Neuronal stem cell (in vitro differentiated cells): ENCODE data around the gene WWTR1.
A peak's percentile ranks its signal among the peaks of the same experiment; 100 is the strongest.

Experiments used
- DNase-seq: peaks from one replicate; pipeline ENCODE4 v3.0.0-alpha.2; 2013; ENCODE audit warnings: low spot score
- H2AFZ ChIP-seq: one replicate; pipeline ENCODE4 v1.6.1; 2013; ENCODE audit warnings: mild to moderate bottlenecking, low read length, inconsistent platforms
- H2AK5ac ChIP-seq: 2 replicates; pipeline ENCODE4 v1.6.1; 2013; ENCODE audit warnings: low read depth, mild to moderate bottlenecking, inconsistent platforms, low read length, moderate library complexity, mixed read lengths
- H2BK120ac ChIP-seq: 2 replicates; pipeline ENCODE4 v1.6.1; 2013; ENCODE audit warnings: low read depth, mild to moderate bottlenecking, inconsistent platforms, low read length, moderate library complexity, mixed read lengths
- H2BK12ac ChIP-seq: one replicate; pipeline ENCODE4 v1.6.1; 2013; ENCODE audit warnings: low read length, inconsistent platforms
- H2BK15ac ChIP-seq: 2 replicates; pipeline ENCODE4 v1.6.1; 2013; ENCODE audit warnings: mild to moderate bottlenecking, low read length, inconsistent platforms, mixed read lengths
- H2BK5ac ChIP-seq: one replicate; pipeline ENCODE4 v1.6.1; 2013; ENCODE audit warnings: inconsistent platforms, mild to moderate bottlenecking, low read length, moderate library complexity
- H3K14ac ChIP-seq: one replicate; pipeline ENCODE4 v1.6.1; 2013; ENCODE audit warnings: low read length, inconsistent platforms
- H3K18ac ChIP-seq: 2 replicates; pipeline ENCODE4 v1.6.1; 2013; ENCODE audit warnings: low read length, inconsistent platforms
- H3K23ac ChIP-seq: 2 replicates; pipeline ENCODE4 v1.6.1; 2013; ENCODE audit warnings: low read depth, mild to moderate bottlenecking, mixed read lengths, low read length, inconsistent platforms; ENCODE audit not compliant: poor library complexity
- H3K27ac ChIP-seq: replicated peaks from 3 replicates; pipeline ENCODE4 v1.5.1; 2013; ENCODE audit warnings: low read length, inconsistent platforms
- H3K27me3 ChIP-seq, 3 experiments: 2 replicates each; pipeline ENCODE4 v1.6.1; 2013; ENCODE audit warnings: low read length in 3 of 3, mild to moderate bottlenecking in 2 of 3, inconsistent platforms in 1 of 3, low read depth in 1 of 3, mixed read lengths in 1 of 3, moderate library complexity in 1 of 3; ENCODE audit not compliant: control insufficient read depth in 3 of 3, insufficient read depth in 3 of 3
- H3K36me3 ChIP-seq, 2 donors: replicated peaks in 1 of 2; 2 replicates each; pipeline ENCODE4 v1.6.1; 2013; ENCODE audit warnings: low read length in 2 of 2; ENCODE audit not compliant: control insufficient read depth in 2 of 2, insufficient read depth in 2 of 2
- H3K4ac ChIP-seq: 2 replicates; pipeline ENCODE4 v1.6.1; 2013; ENCODE audit warnings: inconsistent platforms, mild to moderate bottlenecking, low read length, moderate library complexity
- H3K4me1 ChIP-seq, 2 donors: 1 replicate in 1 of 2; 2 replicates in 1 of 2; pipeline ENCODE4 v1.6.1; 2013; ENCODE audit warnings: low read length in 2 of 2, low read depth in 1 of 2; ENCODE audit not compliant: control insufficient read depth in 2 of 2, insufficient read depth in 1 of 2
- H3K4me2 ChIP-seq: one replicate; pipeline ENCODE4 v1.6.1; 2013; ENCODE audit warnings: mild to moderate bottlenecking, low read length, inconsistent platforms; ENCODE audit not compliant: insufficient read depth, poor library complexity, severe bottlenecking
- H3K4me3 ChIP-seq, 2 donors: 2 replicates each; pipeline ENCODE4 v1.5.1; 2013; ENCODE audit warnings: low read length in 2 of 2, mild to moderate bottlenecking in 2 of 2, inconsistent platforms in 1 of 2, moderate library complexity in 1 of 2
- H3K79me1 ChIP-seq: one replicate; pipeline ENCODE4 v1.6.1; 2013; ENCODE audit warnings: low read depth, mild to moderate bottlenecking, inconsistent platforms, low read length, moderate library complexity
- H3K9ac ChIP-seq: one replicate; pipeline ENCODE4 v1.6.1; 2013; ENCODE audit warnings: mild to moderate bottlenecking, low read depth, low read length, inconsistent platforms; ENCODE audit not compliant: poor library complexity
- H3K9me3 ChIP-seq, 2 donors: replicated peaks in 1 of 2; 2 replicates each; pipeline versions ENCODE3 to v1.6.1; 2013; ENCODE audit warnings: low read length in 2 of 2, mild to moderate bottlenecking in 2 of 2, inconsistent platforms in 1 of 2, low read depth in 1 of 2, mixed read lengths in 1 of 2, moderate library complexity in 1 of 2; ENCODE audit not compliant: control insufficient read depth in 2 of 2, insufficient read depth in 1 of 2
- H4K8ac ChIP-seq: one replicate; pipeline ENCODE4 v1.6.1; 2013; ENCODE audit warnings: low read depth, mild to moderate bottlenecking, inconsistent platforms, low read length, moderate library complexity
- H4K91ac ChIP-seq: one replicate; pipeline ENCODE4 v1.6.1; 2013; ENCODE audit warnings: low read length, low read depth, mild to moderate bottlenecking, inconsistent platforms; ENCODE audit not compliant: poor library complexity
- WGBS, 2 donors: extraction: QIAGEN DNeasy Blood & Tissue Kit; methylation state at CpG; one replicate each; pipeline ENCODE4 v1.1.7; 2013; ENCODE audit warnings: missing lambda C conversion rate in 2 of 2, mixed read lengths in 1 of 2; ENCODE audit not compliant: insufficient read length in 2 of 2, insufficient replicate concordance in 1 of 2; ENCODE audit errors: extremely low coverage in 2 of 2; 5-methylcytosine and 5-hydroxymethylcytosine counted together

The WWTR1 gene

DNA sequence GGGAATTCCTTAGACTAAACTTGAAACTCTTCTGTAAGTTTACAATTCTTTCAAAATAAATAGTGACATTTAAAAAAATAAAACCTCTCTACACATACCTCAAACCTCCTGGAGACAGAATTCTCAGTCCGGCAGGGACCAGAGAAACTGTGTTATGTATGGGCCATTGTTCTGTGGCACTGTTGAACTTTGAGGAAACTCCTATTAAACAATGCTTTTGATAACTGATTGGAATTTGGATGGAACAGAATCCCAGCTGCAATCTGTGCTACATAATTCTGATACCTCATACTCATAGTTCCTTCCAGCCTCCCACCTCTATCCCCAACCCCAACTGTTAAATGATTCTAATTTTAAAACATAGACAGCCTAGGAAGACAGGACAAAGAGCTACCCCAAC is 98.3 kb downstream of the WWTR1 start:
- no peak overlapping the region for H2BK120ac ChIP-seq
- no peak overlapping the region for H2AK5ac ChIP-seq
- H3K36me3 ChIP-seq = no peaks in the 10 kb centered on the region
- H2BK5ac ChIP-seq = no peak overlapping the region
- DNase-seq = no peak
- H3K9ac ChIP-seq = no peak overlapping the region
- H3K4ac ChIP-seq = no peak overlapping the region
- no peak overlapping the region for H3K27ac ChIP-seq
- H3K79me1 ChIP-seq = no peaks in the 10 kb centered on the region
- no peak overlapping the region for H4K91ac ChIP-seq
- peaks cover 0 to 3% of the 10 kb centered on the region in 2 donors for H3K9me3 ChIP-seq
- H3K27me3 ChIP-seq = no peaks in the 10 kb centered on the region
- no peak overlapping the region for H3K4me2 ChIP-seq
- H3K14ac ChIP-seq = no peak overlapping the region
- H3K4me3 ChIP-seq = no peak overlapping the region
- H2AFZ ChIP-seq = no peak overlapping the region
- H3K4me1 ChIP-seq = peaks cover 6 to 9% of the 10 kb centered on the region in 2 donors
- no peak overlapping the region for H3K18ac ChIP-seq
- H4K8ac ChIP-seq = no peak overlapping the region
- H2BK12ac ChIP-seq = no peak overlapping the region
- no peak overlapping the region for H2BK15ac ChIP-seq
- WGBS, 2 donors = no CpG with 5 or more reads among the region's 1 CpG
- no peak overlapping the region for H3K23ac ChIP-seq

DNA sequence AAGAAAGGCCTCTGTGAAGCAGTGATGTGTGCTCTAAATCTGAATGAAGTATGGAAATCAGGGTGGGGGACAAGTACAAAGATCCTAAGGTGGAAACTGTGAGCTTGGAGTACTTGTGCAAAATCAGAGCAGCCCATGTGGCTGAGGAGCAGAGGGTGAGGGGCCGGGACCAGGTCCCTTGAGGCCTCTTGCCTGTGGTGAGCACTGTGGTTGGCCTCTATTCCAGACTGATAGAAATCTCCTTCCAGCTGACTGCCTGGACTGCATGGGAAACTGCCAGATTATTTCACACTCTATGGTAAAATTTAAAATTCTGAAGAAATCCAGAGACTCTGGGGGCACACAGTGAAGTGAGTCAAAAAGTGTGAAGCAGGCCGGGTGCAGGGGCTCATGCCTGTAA is 101.9 kb downstream of the WWTR1 start:
- no peak for DNase-seq
- Histone ChIP-seq H2BK120ac (no peak overlapping the region), H3K4me2 (no peak overlapping the region), H3K27ac (no peak overlapping the region), H2BK15ac (no peak overlapping the region), H3K79me1 (no peaks in the 10 kb centered on the region), H4K91ac (no peak overlapping the region), H3K23ac (no peak overlapping the region), H3K4ac (no peak overlapping the region), H3K18ac (no peak overlapping the region), H3K9me3 (no peaks in the 10 kb centered on the region), H3K4me1 (peaks cover 18 to 19% of the 10 kb centered on the region in 2 donors), H2BK5ac (no peak overlapping the region), H2AFZ (no peak overlapping the region), H4K8ac (no peak overlapping the region), H3K27me3 (no peaks in the 10 kb centered on the region), H3K36me3 (peaks cover 0 to 5% of the 10 kb centered on the region in 2 donors), H3K9ac (no peak overlapping the region), H2BK12ac (no peak overlapping the region), H3K14ac (no peak overlapping the region), H3K4me3 (no peak overlapping the region), H2AK5ac (no peak overlapping the region)
- WGBS, 2 donors = no CpG with 5 or more reads among the region's 2 CpGs

DNA sequence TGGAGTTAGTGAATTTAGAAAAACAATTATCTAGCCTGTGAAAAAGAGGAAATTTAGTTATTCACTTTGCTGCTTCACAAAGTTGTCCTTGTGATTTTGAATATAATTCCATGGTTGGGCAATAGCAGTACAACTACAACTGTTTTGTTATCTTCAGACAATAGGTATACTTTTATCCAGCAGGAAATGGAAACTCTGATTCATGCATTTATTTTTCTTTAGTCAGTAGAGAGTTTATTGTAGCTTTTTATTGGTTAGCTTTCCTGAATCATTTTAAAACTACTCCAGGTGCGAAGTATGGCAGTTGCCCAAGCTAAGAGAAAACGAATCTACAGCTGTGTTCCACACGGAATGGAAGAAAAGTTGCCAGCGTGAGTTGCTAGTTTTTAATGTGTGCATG is 103.0 kb downstream of the WWTR1 start:
- H3K18ac ChIP-seq = no peak overlapping the region
- no peak overlapping the region for H3K9ac ChIP-seq
- no peak overlapping the region for H3K23ac ChIP-seq
- H3K27me3 ChIP-seq = no peaks in the 10 kb centered on the region
- no peak overlapping the region for H2BK15ac ChIP-seq
- H3K36me3 ChIP-seq = peaks cover 0 to 5% of the 10 kb centered on the region in 2 donors
- no peak overlapping the region for H2AK5ac ChIP-seq
- no peak overlapping the region for H2BK12ac ChIP-seq
- no peak overlapping the region for H2BK120ac ChIP-seq
- H3K4me3 ChIP-seq = no peak overlapping the region
- peaks cover 16 to 19% of the 10 kb centered on the region in 2 donors for H3K4me1 ChIP-seq
- no peak overlapping the region for H3K4ac ChIP-seq
- H3K14ac ChIP-seq = no peak overlapping the region
- H3K79me1 ChIP-seq = no peaks in the 10 kb centered on the region
- no peak overlapping the region for H4K8ac ChIP-seq
- no CpG with 5 or more reads among the region's 4 CpGs for whole genome bisulfite sequencing, 2 donors
- H3K27ac ChIP-seq = no peak overlapping the region
- H4K91ac ChIP-seq = no peak overlapping the region
- H2AFZ ChIP-seq = no peak overlapping the region
- no peak overlapping the region for H2BK5ac ChIP-seq
- H3K4me2 ChIP-seq = no peak overlapping the region
- DNase-seq = no peak
- no peaks in the 10 kb centered on the region for H3K9me3 ChIP-seq

DNA sequence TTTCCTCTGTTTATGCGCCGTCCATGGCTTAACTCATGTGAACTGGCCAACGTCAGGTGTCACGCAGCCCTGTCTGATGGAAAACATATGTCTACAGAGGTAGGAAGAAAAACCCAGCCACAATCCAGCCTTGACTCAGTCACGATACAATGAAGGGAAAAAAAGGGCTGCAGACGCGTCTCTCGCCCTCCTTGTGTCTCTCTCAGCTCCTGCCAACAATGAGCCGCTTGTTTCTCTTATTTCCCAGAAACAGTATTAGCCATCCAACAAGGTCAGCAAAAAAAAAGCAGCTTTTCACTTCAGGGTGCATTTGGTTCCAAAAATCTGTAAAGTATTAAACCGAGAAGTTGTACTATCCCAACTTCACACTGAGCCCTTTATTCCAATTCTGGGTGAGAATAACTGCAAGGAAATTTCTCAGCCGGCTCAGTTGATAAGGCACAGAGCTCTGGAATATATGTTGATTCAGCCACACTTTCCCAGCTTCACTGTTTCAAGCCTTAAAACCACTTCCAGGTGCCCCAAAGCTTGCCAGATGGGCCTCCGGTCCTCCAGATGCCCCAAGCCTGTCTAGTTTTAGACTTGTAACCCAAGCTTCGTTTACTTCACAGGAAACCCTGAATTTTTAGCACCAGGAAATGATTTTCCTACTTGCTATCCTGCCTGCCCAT is 103.9 kb downstream of the WWTR1 start:
- Histone ChIP-seq H3K4me2 (no peak overlapping the region), H2BK15ac (no peak overlapping the region), H2AK5ac (no peak overlapping the region), H3K4me3 (no peak overlapping the region), H3K14ac (no peak overlapping the region), H4K91ac (no peak overlapping the region), H3K4me1 (peaks cover 14 to 19% of the 10 kb centered on the region in 2 donors), H2BK5ac (no peak overlapping the region), H2AFZ (peak overlapping the region; percentile 19), H2BK12ac (no peak overlapping the region), H3K4ac (no peak overlapping the region), H3K27ac (peak overlapping the region; percentile 62), H3K36me3 (peaks cover 0 to 7% of the 10 kb centered on the region in 2 donors), H3K9me3 (no peaks in the 10 kb centered on the region), H2BK120ac (no peak overlapping the region), H3K79me1 (no peaks in the 10 kb centered on the region), H3K27me3 (no peaks in the 10 kb centered on the region), H3K18ac (no peak overlapping the region), H3K9ac (no peak overlapping the region), H4K8ac (no peak overlapping the region), H3K23ac (no peak overlapping the region)
- no CpG with 5 or more reads among the region's 13 CpGs for WGBS, 2 donors
- no peak for DNase-seq
